Stimulated activated CD4-positive, alpha-beta T cell treated with anti-CD3 and anti-CD28 coated beads, Interleukin-4, amount 100 ng/mL, for 48 hours (primary cell): ENCODE results near the gene NKD1.

Experiments
- DNase-seq, 2 donors: peaks; one replicate each; pipeline ENCODE4 v3.0.0-alpha.2; 2020; ENCODE audit warnings: low read depth in 2 of 2

Gene NKD1

GRCh38 chr16:50613281-50613963 lies 65.2 kb downstream of the NKD1 start:
- no peak for DNase-seq

- DNase-seq = no peak
These were observed 65.8 kb downstream of the NKD1 start for GRCh38 chr16:50613964-50614474.

GRCh38 chr16:50614955-50615724 lies 66.9 kb downstream of the NKD1 start:
- no peak for DNase-seq

GRCh38 chr16:50615891-50616290 lies 67.7 kb downstream of the NKD1 start:
- DNase-seq = no peak

GRCh38 chr16:50616386-50616785 lies 68.2 kb downstream of the NKD1 start:
- no peak for DNase-seq

- no peak for DNase-seq
These were observed 68.9 kb downstream of the NKD1 start for GRCh38 chr16:50616883-50617645.

- DNase-seq = no peak
These were observed 69.5 kb downstream of the NKD1 start for GRCh38 chr16:50617646-50618184.

- DNase-seq = no peak
These were observed 70.2 kb downstream of the NKD1 start for GRCh38 chr16:50618238-50618918.

- DNase-seq = no peak
These were observed 71.7 kb downstream of the NKD1 start for GRCh38 chr16:50619702-50620491.

GRCh38 chr16:50620646-50621451 lies 72.7 kb downstream of the NKD1 start:
- no peak for DNase-seq

- DNase-seq = no peak
These were observed 73.2 kb downstream of the NKD1 start for GRCh38 chr16:50621452-50621792.

GRCh38 chr16:50622029-50622428 lies 73.8 kb downstream of the NKD1 start:
- no peak for DNase-seq

GRCh38 chr16:50622643-50623369 lies 74.6 kb downstream of the NKD1 start:
- no peak for DNase-seq

GRCh38 chr16:50624449-50624970 lies 76.3 kb downstream of the NKD1 start:
- no peak for DNase-seq

GRCh38 chr16:50625374-50625773 lies 77.2 kb downstream of the NKD1 start:
- no peak for DNase-seq

- DNase-seq = no peak
These were observed 78.7 kb downstream of the NKD1 start for GRCh38 chr16:50626868-50627267.

- DNase-seq = peak; percentile 24 to 27
These were observed 79.2 kb downstream of the NKD1 start for GRCh38 chr16:50627419-50627818.

- DNase-seq = no peak
These were observed 80.1 kb downstream of the NKD1 start for GRCh38 chr16:50628156-50628802.

- DNase-seq = no peak
These were observed 81.1 kb downstream of the NKD1 start for GRCh38 chr16:50629334-50629733.
